Measurements from ENCODE around the gene ADA.

ADA gene

DNA sequence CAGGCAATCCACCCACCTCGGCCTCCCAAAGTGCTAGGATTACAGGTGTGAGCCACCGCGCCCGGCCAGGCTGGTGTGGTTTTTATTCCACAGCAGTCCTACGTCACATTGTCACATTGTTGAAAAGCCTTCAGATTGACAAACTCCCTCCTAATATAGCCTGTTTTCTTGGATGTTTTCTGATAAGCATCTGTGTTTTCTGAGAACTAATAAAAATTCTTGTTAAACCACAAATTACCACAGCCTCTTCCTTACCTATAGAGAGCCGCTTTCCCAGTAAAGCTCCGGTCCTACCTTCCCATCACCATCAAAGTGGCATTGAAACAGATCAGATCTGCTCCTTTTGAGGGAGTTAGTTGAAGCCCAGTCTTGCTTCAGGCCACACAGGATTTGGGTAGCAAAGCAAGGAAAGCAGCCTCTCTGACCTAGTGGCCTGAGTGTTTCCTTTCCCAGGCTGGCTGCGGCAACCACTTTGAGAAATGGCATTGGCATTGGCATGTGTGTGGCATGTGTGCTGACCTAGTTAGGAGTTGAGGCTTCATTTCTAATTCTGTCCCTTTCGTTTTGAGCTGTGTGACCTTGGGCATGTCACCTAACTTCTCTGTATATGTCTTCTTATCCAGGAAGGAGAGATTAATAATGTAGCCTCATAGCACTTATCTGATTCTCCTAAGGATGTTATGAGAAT, 70.8 kb downstream of the ADA start:
- no peak for DNase-seq (ENCODE audit: low spot score)

DNA sequence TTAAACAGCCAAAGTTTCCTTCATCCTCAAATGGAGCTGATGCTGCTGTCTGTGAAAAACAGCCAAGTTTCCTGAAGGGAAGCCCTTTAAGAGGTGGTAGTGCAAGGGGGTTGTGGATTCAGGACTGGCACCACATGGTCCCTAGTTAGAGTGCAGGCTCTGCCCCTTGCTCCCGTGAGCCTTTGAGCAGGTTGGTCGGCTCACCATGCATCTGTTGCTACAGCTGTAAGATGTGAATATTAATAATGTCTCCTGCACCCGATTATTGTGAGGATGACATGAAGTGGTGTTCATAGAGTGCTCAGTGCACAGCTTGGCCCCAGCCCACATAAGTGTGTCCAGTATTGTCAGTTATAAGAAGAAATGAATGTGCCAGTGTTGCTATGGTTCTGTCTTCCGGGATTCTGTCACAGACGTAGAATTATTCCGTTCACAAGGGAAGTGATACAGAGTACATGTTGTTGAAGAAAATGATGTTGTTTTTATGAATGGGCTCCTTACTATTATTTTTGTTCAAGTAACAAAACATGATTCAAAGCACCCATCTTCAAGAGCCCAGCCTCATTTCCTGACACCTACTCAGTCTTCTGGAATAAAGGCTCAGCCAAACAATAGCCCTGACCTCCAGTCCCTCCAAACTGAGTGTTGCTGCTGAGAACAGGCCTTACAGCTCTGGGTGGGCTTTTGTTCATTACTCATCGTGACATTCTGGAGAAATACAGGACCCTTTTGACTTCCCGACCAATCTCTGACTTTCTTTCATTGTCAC, 72.0 kb downstream of the ADA start:
- DNase-seq (ENCODE audit: low spot score) = no peak

DNA sequence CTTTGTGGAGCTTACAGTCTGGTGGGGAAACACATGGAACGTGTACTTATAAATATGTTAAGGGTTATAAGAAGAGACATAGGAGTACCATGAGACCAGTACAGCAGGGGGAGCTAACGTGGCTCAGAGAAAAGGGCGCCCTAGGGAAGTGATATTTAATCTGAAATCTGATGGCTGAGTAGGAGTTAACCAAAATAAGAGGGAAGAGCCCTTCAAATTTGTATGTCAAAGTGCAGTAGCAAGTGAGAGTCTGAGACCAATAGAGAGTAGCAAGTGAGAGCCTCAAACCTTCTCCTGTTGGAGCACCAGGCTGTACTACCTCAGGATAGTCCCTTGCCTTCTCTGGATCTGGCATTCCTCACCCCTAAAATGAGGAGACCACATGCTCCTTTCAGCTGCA, 75.2 kb downstream of the ADA start:
- DNase-seq (ENCODE audit: low spot score) = no peak

DNA sequence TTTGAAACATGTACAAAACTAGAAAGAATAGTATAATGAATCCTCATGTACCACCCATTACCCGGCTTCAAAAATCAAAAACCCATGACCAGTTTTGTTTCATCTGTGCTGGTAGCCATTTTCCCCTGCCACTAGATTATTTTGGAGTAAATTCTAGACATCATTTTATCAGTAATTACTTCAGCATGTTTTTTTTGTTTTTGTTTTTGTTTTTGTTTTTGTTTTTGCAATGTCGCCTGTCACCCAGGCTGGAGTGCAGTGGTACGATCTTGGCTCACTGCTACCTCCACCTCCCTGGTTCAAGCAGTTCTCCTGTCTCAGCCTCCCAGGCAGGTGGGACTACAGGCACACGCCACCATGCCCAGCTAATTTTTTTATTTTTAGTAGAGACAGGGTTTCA, 77.1 kb downstream of the ADA start:
- DNase-seq (ENCODE audit: low spot score) = no peak

DNA sequence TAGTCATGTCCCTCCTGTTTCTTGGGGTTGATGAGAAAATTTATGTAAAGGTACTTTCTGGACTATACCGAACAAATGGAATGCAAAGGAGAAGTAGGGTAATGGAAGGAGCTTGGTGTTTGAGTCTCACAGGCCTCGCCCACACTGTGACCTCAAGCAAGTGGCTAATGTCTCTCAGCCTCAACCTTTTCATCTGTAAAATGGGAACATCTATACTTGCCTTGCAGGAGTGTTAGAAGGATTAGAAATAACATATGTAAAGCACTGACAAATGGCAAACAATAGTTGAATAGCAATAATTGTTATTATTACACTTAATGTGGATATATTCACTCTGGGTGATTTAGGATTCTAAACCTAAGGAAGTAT, 78.0 kb downstream of the ADA start:
- DNase-seq (ENCODE audit: low spot score) = no peak

DNA sequence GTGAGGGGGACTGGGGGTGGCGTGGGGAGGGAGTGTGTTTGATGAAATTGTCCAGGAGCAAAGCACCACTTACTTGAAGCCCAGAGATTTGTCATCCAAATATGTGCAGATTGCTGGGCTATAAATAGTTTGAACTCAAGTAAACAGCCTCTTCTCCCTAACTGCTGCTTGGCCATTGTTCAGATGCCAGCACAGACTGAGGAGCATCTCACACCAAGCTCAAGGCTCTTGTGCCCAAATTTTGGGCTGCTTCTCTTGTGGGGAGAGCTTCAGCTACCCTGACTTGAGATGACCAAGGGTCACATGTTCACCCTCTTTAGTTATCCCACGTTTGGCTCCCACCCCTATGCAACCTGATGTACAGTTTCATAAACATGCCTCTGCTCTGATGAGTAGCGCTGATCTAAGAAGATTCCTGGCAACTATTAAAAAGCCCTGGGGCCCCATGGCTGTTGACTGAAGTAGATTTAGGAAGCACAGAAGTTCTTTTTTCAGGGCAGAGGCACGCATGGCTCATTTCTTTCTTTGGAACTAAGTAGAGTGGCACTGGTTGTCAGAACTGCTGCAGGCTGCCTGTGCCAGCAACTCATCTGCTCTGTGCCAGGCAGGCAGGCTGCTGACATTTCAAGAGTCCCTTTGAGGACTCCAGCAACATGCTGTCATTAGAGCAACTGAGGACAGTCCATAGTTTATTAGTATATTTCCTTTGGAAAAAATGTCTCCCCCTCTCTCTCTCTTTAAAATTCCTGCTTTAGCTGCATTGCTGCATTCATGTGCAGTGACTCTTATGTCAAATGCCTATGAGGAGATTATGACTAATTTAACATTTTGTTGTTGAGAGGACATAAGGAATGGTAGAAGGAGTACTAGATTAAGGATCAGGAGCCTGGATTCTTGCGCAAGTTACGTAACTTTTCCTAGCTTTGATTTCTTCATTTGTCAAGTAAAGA, 78.7 kb downstream of the ADA start:
- DNase-seq (ENCODE audit: low spot score) = no peak

DNA sequence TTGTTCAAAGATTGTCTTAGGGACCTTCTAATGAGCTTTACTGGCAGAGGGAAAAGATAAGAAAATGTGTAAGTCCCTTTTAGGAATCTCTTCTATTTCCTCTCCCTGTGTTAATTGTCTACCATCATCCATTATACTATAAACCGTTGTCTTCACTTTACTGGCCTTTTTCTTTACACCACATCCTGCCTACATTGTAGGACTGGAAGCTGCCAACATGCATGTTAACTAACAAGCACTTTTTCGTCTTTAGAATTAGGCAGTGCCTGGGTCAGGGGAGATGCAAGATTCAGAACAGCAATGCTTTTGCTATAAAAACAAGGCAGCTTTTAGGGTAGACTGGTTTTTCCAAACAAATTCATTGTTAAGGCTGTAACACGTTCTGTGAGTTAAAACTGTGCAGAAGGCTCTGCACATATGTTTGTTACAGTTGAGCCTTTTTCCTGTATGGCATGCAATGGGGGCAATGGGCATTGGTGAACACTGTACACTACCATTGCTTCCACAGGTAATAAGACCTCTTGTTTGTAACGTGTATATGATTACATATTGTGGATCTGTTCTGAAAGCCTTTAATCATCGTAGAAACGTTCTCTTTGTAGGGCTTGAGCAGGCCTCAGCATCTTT, 80.0 kb downstream of the ADA start:
- DNase-seq (ENCODE audit: low spot score) = no peak

DNA sequence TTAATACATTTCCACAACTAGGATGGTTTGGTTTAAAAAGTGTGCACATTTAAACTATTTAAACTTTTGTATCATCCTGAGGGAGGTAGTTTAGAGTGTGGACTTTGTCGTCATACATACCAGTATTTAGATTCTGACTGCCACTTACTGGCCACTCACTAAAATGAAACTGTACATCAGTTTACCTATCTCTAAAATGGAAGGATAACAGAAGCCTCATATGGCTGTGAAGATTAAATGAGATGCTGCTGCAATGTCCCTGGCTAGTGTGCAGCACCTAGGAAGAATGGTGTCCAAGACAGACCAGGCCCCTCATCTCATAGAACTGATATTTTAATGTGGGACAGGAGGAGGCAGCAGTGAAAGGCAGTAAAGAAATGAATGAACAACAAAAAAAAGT, 81.1 kb downstream of the ADA start:
- DNase-seq (ENCODE audit: low spot score) = no peak

All from left forelimb (tissue), 1 donor.